ENCODE data around the gene GFPT2. TPM values are rescaled to one million over a fixed set of nuclear protein-coding genes. Genes with fewer than 3 reads are reported as not detected.

The GFPT2 gene
- total RNA-seq, 2 experiments from 2014 or later = not detected

GRCh38 chr5:180287868-180288267 lies 65.3 kb downstream of the GFPT2 start:
- TF ChIP-seq CTCF (conservative IDR thresholded peaks at IDR 0.05; ENCODE audit: low read length) (no peak), EZH2phosphoT487 (IDR thresholded peaks at IDR 0.05; ENCODE audit: borderline replicate concordance, low read depth, low read length) (no peak)
- Histone ChIP-seq H4K20me1 (ENCODE audit: insufficient read depth, low read length) (peaks cover 15% of the 10 kb centered on the region; the same call in 1 of the 2 replicates), H3K9me3 (ENCODE audit: low read length) (no peaks in the 10 kb centered on the region), H3K4me2 (ENCODE audit: low read length) (no peak overlapping the region), H2AFZ (ENCODE audit: low read length) (no peak overlapping the region), H3K4me1 (ENCODE audit: insufficient read depth, low read length, poor library complexity, severe bottlenecking) (peaks cover 10% of the 10 kb centered on the region), H3K36me3 (ENCODE audit: insufficient read depth, low read length) (peaks cover 53% of the 10 kb centered on the region), H3K27ac (ENCODE audit: low read depth, low read length, poor library complexity, severe bottlenecking) (no peak overlapping the region), H3K4me3 (ENCODE audit: low read depth, low read length, poor library complexity, severe bottlenecking) (no peak overlapping the region), H3K9me2 (ENCODE audit: insufficient read depth, low read length) (no peaks in the 10 kb centered on the region), H3K79me2 (ENCODE audit: insufficient read depth, low read depth, low read length) (peaks cover 30% of the 10 kb centered on the region)
- no TSS peak for BruUV-seq (replicated peaks)
- ChIA-PET POLR2A (no interaction called here), CTCF (ENCODE audit: unreplicated experiment) (no interaction called here)
- no peak for DNase-seq (ENCODE audit: low spot score)
- intact Hi-C loops (cut with micrococcal nuclease; ENCODE audit: unreplicated experiment) = no loop called here

GRCh38 chr5:180287404-180287803 lies 65.7 kb downstream of the GFPT2 start:
- peaks cover 30% of the 10 kb centered on the region for H3K79me2 ChIP-seq (ENCODE audit: insufficient read depth, low read depth, low read length)
- H3K4me1 ChIP-seq (ENCODE audit: insufficient read depth, low read length, poor library complexity, severe bottlenecking) = peaks cover 10% of the 10 kb centered on the region
- peaks cover 15% of the 10 kb centered on the region; the same call in 1 of the 2 replicates for H4K20me1 ChIP-seq (ENCODE audit: insufficient read depth, low read length)
- no peak overlapping the region for H3K27ac ChIP-seq (ENCODE audit: low read depth, low read length, poor library complexity, severe bottlenecking)
- no peak overlapping the region for H2AFZ ChIP-seq (ENCODE audit: low read length)
- H3K9me2 ChIP-seq (ENCODE audit: insufficient read depth, low read length) = no peaks in the 10 kb centered on the region
- no TSS peak for BruUV-seq (replicated peaks)
- no peak overlapping the region for H3K4me3 ChIP-seq (ENCODE audit: low read depth, low read length, poor library complexity, severe bottlenecking)
- H3K4me2 ChIP-seq (ENCODE audit: low read length) = no peak overlapping the region
- ChIA-PET CTCF (ENCODE audit: unreplicated experiment) (no interaction called here), POLR2A (interaction anchor here (0.5 kb wide), 1 partner anchor 1675 kb away, joined by 4 read pairs; no protein-coding TSS in a partner anchor)
- DNase-seq (ENCODE audit: low spot score) = no peak
- no peaks in the 10 kb centered on the region for H3K9me3 ChIP-seq (ENCODE audit: low read length)
- intact Hi-C loops (cut with micrococcal nuclease; ENCODE audit: unreplicated experiment) = no loop called here
- no peak for TF ChIP-seq EZH2phosphoT487 (IDR thresholded peaks at IDR 0.05; ENCODE audit: borderline replicate concordance, low read depth, low read length)
- no peak for TF ChIP-seq CTCF (conservative IDR thresholded peaks at IDR 0.05; ENCODE audit: low read length)
- H3K36me3 ChIP-seq (ENCODE audit: insufficient read depth, low read length) = peaks cover 57% of the 10 kb centered on the region

- Histone ChIP-seq H3K36me3 (ENCODE audit: insufficient read depth, low read length) (peaks cover 89% of the 10 kb centered on the region), H3K79me2 (ENCODE audit: insufficient read depth, low read depth, low read length) (peaks cover 11% of the 10 kb centered on the region; the same call in 1 of the 2 replicates), H3K4me3 (ENCODE audit: low read depth, low read length, poor library complexity, severe bottlenecking) (no peak overlapping the region), H4K20me1 (ENCODE audit: insufficient read depth, low read length) (no peaks in the 10 kb centered on the region), H3K4me2 (ENCODE audit: low read length) (no peak overlapping the region), H3K9me2 (ENCODE audit: insufficient read depth, low read length) (no peaks in the 10 kb centered on the region), H3K9me3 (ENCODE audit: low read length) (no peaks in the 10 kb centered on the region), H3K4me1 (ENCODE audit: insufficient read depth, low read length, poor library complexity, severe bottlenecking) (no peaks in the 10 kb centered on the region), H3K27ac (ENCODE audit: low read depth, low read length, poor library complexity, severe bottlenecking) (no peak overlapping the region), H2AFZ (ENCODE audit: low read length) (no peak overlapping the region)
- TF ChIP-seq CTCF (conservative IDR thresholded peaks at IDR 0.05; ENCODE audit: low read length) (no peak), EZH2phosphoT487 (IDR thresholded peaks at IDR 0.05; ENCODE audit: borderline replicate concordance, low read depth, low read length) (no peak)
- BruUV-seq (replicated peaks) = no TSS peak
- ChIA-PET CTCF (ENCODE audit: unreplicated experiment) (no interaction called here), POLR2A (interaction anchor here (0.6 kb wide), 1 partner anchor 43 kb away, joined by 5 read pairs; no protein-coding TSS in a partner anchor)
- intact Hi-C loops (cut with micrococcal nuclease; ENCODE audit: unreplicated experiment) = no loop called here
- no peak for DNase-seq (ENCODE audit: low spot score)
These were observed 69.0 kb downstream of the GFPT2 start for GRCh38 chr5:180284149-180284548.
